ENCODE measurements around the gene THOC6. TPM values are rescaled to one million over a fixed set of nuclear protein-coding genes. Genes with fewer than 3 reads are reported as not detected.

The THOC6 gene
- 4.8 TPM for total RNA-seq

GRCh38 chr16:3023669-3024478, at the start of gene THOC6, which contains the start of gene HCFC1R1:
Gene THOC6 (plus strand): TSS chr16:3024035. CDS start chr16:3024327, 292 bp downstream.
Gene HCFC1R1 (minus strand): TSS chr16:3023942. CDS start chr16:3023941, 1 bp downstream.

DNA sequence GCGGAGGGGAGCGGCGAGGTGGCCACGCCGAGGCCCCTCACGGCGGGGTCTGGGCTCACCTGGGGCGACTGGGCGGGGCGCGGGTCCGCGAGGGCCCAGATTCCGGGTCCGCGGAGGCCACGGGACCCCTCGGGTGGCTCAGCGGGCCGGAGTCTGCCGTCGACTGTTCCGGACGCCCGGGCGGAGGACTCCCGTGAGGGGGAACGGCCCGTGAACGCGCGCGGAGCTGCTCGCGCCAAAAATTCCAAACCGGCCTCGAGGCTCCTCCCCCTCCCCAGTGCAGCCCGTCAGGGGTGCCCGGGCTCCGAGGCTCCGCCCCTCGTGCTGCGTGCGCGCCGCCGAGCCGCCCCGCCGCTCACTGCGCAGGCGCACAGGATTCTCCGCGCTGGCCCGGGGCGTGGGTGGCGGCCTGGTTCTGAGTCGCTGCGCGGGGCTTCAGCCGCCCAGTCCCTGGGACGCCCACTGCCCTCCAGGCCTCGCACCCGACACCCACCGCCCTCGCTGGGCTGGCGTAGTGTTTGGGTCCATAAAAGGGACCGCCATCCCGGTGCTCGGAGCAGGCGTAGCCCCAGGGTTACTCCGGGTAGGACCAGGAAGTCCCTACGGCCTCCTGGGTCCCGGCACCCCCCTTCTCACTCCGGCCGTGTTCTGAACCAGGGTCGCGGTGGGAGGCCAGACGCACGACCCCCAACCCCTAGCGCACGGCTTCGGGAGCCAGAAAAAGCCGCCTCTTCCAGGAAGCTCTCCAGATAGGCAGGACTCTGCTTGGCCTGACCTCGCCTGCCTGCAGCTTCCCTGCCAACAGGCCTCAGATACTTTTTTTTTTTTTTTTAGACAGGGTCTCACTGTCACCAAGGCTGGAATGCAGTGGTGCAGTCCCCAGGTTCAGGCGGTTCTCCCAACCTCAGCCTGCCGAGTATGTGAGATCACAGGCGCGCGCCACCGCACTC, 43.3 kb upstream of the THOC6 start, which contains the start of gene PKMYT1:
Gene PKMYT1, minus strand, starts transcription at position 220 of the 950 bp plus-strand sequence. CDS start 789 bp downstream, outside the sequence.

GRCh38 chr16:3012828-3013420, 10.9 kb upstream of the THOC6 start, which contains the start of gene CLDN9:
Gene CLDN9 (plus strand): TSS chr16:3012923. CDS start chr16:3013363, 440 bp downstream.

DNA sequence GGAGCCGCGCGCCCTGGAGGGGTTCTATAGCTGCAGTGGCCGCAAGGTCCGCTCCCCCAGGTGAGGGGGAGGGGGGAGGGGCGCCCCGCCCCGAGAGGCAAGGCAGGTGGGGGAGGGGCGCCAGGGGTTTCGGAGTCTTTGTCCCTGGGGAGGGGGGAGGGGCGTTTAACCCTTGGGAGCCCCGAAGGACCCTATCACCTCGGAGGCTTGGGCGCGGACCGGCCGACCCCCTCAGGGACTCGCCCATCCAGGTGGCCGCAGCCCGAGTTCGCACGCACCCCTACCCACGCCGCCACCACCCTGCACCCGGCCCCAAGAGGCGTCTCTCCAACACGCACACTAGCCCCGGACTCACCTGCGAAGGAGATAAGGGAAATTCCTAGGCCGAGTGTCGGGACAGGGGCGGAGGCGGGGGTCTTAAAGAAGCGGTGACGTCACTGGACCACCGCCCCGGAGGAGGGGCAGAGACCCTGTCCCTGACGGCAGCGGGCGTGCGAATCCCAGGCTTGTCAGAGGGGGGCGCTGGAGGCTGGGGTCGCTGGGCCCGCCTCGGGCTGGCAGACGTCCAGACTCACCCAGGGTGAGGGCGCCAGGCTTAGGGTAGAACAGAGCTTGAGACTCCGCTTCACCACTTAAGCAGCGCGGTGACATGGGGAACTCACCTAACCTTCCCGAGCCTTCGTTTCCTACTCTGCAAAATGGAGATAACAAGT, 5.9 kb upstream of the THOC6 start, which contains the start of gene CLDN6:
Gene CLDN6, minus strand, starts transcription at position 390 of the 713 bp plus-strand sequence. CDS start 2,162 bp downstream, outside the sequence.

GRCh38 chr16:3020247-3020603, 3.6 kb upstream of the THOC6 start, which contains the start of gene TNFRSF12A:
Gene TNFRSF12A (plus strand): TSS chr16:3020368. CDS start chr16:3020398, 30 bp downstream.

DNA sequence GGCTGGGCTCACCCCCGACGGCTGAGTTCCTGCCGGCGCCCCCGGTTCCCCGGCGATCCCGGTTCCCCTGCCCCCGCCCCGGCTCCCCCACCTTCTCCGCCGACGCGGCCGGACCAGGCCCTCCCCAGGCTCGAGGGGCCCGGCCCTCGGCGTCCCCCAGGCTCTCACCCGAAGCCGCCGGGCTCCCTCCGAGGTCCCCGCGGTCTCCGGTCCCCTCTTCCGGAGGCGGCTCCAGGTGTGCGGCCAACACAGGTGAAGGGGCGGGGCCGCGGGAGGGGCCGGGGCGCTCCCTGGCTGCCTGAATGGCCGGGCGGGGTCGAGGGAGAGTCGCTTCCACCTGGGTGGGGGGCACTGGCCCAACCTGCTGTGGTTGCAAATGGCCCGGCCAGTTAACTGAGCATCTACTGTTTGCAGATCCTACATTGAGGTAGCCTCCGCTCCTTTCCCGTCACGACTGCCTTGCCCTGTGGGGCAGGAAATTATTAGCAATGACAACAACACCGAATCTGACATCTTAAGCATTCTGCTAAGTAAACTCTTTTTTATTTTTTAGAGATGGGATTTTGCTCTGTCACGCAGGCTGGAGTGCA, 13.0 kb downstream of the THOC6 start, which contains the start of gene BICDL2:
Gene BICDL2, minus strand, starts transcription at position 219 of the 590 bp plus-strand sequence. CDS start 1,448 bp downstream, outside the sequence.

DNA sequence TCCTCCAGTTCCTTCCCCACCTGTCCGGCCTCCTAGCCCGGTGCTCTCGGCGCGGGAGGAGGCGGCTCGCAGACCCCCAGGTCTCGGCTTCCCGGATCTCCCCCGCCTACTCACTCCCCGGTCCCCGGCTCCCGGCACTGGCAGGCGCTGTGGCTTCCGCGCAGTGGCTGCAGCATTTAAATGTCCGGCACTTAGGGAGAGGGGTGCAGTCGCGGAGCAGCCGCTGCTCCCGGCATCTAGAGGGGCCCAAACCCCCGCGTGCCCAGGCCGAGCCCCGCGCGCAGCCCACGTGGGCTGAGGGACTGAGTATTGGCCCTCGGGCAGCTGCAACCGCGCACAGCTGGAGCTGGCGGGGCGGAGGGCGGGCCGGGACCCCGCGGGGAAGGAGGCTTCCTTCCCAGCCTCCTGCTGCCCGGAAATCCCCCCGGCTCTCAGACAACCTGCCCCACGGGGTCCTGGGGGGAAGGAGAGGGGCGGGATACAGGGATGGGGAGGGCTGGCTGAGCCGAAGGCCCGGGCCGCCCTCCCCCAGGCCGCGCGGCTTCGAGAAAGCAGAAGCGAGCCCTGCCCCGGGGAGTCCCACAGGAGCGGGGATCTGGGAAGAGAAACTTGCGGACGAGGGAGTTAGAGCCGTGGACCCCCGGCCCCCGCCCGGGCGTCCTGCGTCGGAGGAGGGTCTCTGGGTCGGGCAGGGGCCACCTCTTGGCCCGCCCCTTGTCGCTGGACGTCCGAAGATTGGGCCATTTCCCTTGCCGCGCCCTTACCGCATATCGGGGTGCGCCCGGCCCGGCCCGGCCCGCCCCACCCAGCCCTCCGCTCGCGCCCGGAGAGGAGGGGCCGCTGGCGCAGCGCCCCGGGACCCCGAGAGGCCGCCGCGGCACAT, 22.2 kb downstream of the THOC6 start, which contains the start of gene MMP25:
Gene MMP25, plus strand, starts transcription at position 804 of the 883 bp plus-strand sequence. CDS start 357 bp downstream, outside the sequence.

DNA sequence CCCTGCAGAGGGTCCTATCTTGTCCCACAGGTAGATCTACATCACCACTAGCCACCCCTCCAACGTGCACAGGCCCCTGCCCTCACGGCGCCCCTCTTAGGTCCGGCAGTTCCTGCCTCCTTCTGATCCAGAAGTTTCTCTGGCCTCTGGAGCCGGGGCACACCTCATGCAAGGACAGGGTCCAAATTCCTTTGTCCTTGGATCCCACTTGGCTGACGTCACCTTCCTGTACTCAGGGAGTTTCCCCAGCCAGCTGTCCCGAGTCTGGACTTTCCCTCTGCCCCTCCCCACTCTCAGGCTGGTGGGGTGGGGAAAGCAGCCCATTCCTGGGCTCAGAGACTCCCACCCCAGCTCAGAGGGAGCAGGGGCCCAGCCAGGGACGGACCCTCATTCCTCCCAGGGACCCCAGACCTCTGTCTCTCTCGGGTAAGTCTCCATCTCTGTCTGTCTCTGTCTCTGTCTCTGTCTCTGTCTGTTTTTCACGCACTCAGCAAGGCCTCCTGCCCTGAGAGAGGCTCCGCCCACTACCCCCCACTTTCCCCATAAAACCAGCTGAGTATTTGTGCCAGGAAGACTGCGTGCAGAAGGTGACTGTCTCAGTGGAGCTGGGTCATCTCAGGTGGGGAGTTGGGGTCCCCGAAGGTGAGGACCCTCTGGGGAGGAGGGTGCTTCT, 41.4 kb downstream of the THOC6 start, which contains the start of gene IL32:
Gene IL32, plus strand, starts transcription at position 572 of the 673 bp plus-strand sequence. CDS start 172 bp downstream, outside the sequence.

Small RNAs within 50 kb of the gene (small RNA-seq; reads per million reads assigned to genes)
- not detected for gene LINC00514

Other genes with a start within 250 kb of the THOC6 start
- 158 TPM for gene ELOB, start 246.8 kb upstream of the THOC6 start, total RNA-seq
- gene PRSS33, start 236.5 kb upstream of the THOC6 start, total RNA-seq, result not detected
- not detected for gene PRSS41, start 225.6 kb upstream of the THOC6 start, total RNA-seq
- not detected for gene PRSS21, start 206.8 kb upstream of the THOC6 start, total RNA-seq
- gene ZG16B, start 193.7 kb upstream of the THOC6 start, total RNA-seq, result 0.23 TPM
- not detected for gene PRSS22, start 165.9 kb upstream of the THOC6 start, total RNA-seq
- 42.2 TPM for gene FLYWCH2, start 140.8 kb upstream of the THOC6 start, total RNA-seq
- 29.1 TPM for gene FLYWCH1, start 112.1 kb upstream of the THOC6 start, total RNA-seq
- gene KREMEN2, start 59.8 kb upstream of the THOC6 start, total RNA-seq, result 0.46 TPM
- gene PAQR4, start 54.7 kb upstream of the THOC6 start, total RNA-seq, result 28.4 TPM
- gene PKMYT1, start 43.6 kb upstream of the THOC6 start, total RNA-seq, result 2.3 TPM
- not detected for gene CLDN9, start 11.1 kb upstream of the THOC6 start, total RNA-seq
- gene CLDN6, start 5.9 kb upstream of the THOC6 start, total RNA-seq, result 1.2 TPM
- gene TNFRSF12A, start 3.7 kb upstream of the THOC6 start, total RNA-seq, result 1.2 TPM
- gene HCFC1R1, start 93 bp upstream of the THOC6 start, total RNA-seq, result 20.3 TPM
- not detected for gene BICDL2, start 12.9 kb downstream of the THOC6 start, total RNA-seq
- gene MMP25, start 22.5 kb downstream of the THOC6 start, total RNA-seq, result 0.92 TPM
- gene IL32, start 41.6 kb downstream of the THOC6 start, total RNA-seq, result 1.6 TPM
- gene ZSCAN10, start 75.3 kb downstream of the THOC6 start, total RNA-seq, result not detected
- 15.9 TPM for gene ZNF205, start 88.6 kb downstream of the THOC6 start, total RNA-seq
- gene ZNF213, start 111.0 kb downstream of the THOC6 start, total RNA-seq, result 8.1 TPM
- 0.69 TPM for gene OR1F1, start 164.2 kb downstream of the THOC6 start, total RNA-seq
- gene ZNF200, start 211.1 kb downstream of the THOC6 start, total RNA-seq, result 15.9 TPM
- gene MEFV, start 232.6 kb downstream of the THOC6 start, total RNA-seq, result 0.46 TPM

Data from diencephalon (tissue), 1 donor.